ENCODE data around the gene SDF4.
A peak's percentile ranks its signal among the peaks of the same experiment; 100 is the strongest.

SDF4 gene

DNA sequence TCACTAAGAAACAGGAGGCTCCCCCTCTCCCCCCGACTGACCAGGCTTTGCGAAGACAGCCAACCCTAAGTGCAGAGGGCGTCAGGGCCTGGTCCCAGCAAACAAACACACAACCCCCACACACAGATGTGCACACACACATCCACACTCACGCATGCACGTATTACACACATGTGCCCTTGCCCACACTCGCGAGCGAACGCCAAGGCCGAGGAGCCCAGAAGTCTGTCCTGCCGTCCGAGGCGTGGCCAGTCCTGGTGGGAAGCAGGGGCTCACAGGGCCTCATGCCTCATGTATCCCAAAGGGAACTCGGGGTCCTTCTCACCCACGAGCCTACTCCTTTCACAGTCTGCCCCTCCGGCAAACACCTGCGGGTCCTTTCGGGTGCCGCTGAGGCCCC lies 2.0 kb downstream of the SDF4 start:
- no peak for DNase-seq (ENCODE audit: low read depth in 1 of 2, low spot score in 1 of 2)

DNA sequence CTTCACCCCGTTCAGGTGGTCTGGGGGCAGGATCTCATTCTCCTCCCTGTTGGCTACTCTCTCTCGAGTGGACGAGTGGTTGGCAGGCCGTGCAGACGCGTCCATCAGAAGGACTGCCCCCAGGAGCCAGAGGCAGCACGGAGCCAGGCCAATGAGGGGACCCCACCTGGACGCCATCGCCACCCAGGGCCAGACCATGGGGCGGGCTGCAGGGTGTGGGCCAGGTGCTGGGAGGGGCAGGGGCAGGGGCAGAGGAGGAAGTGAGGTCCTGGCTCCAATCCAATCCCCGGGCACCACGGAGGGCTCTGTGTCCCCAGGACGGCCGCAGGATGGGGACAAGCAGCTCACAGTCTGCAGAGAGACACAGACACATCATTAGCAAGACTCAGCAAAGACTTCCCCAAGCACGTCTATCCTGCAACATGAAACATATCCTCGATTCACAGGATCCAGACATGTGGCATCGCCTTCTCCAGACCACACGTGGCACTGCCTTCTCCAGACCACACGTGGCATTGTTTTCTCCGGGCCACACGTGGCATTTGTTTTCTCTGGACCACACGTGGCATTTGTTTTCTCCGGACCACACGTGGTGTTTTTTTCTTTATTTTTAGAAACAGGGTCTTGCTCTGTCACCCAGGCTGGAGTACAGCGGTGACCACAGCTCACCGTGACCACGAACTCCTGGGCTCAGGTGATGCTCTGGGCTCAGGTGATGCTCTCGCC lies 3.0 kb downstream of the SDF4 start:
- DNase-seq (ENCODE audit: low read depth in 1 of 2, low spot score in 1 of 2) = no peak

DNA sequence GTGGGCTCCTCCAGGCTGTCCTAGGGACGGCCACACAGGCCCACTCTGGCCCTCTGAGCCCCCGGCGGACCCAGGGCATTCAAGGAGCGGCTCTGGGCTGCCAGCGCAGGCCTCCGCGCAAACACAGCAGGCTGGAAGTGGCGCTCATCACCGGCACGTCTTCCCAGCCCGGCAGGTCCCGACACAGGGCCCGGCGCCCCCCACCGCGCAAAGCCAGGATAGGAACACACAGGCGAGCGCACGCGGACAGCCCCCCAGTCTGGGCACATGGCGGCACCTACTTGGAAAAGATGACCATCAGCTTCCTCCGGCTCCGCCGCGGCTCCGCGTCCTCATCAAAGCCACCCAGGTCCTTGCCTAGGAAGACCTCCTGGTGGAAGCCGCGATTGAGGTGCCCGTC lies 3.6 kb downstream of the SDF4 start:
- DNase-seq (ENCODE audit: low read depth in 1 of 2, low spot score in 1 of 2) = no peak

DNA sequence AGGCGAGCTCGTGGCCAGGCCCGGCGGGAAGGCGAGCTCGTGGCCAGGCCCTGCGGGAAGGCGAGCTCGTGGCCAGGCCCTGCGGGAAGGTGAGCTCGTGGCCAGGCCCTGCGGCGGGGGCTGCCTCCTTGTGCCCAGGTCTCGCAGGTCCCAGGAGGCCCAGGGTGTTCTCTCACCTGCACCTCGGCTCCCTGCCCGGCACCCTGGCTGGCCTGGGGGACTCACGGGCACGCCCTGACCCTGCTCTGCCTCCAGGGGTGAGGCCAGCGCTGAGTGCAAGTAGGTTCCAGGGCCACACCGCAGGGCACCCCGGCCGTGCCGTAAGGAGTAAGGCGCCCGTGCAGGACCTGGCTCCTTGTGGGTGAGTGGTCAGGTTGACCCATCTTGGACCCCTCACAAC lies 4.4 kb downstream of the SDF4 start:
- no peak for DNase-seq (ENCODE audit: low read depth in 1 of 2, low spot score in 1 of 2)

DNA sequence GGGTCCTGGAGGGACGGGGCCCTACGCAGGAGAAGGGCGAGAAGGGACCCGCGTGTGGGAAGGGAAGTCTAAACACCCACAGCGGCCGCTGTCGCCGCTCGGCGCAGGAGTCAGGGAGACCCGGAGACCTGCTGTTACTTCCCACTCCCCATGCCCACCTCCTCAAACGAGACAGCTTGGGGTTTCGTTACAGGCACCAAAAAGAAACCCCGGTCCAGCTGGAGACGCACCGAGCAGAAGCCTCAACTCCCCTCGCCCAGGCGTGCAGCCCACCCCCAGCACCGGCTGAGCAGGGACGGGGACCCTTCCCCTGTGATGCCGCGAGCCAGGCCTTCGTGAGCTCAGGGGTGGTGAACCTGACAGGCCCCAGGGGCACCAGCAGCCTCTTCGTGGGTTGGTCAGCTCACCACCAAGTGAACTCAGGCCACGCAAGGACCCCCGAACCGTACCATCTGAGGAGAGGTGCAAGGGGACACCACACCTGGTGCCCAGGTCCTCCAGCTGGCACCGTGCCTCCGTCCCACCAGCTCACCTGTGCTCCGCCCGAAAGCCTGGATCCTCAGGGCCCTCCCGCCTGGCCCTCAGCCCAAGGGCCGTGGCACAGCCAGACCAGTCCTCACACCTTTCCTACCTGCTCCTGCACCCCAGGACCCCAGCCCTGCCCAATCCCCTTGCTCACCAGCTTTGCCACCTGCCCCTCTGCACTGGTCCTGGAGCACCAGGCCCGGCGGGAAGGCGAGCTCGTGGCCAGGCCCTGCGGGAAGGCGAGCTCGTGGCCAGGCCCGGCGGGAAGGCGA lies 5.0 kb downstream of the SDF4 start:
- DNase-seq (ENCODE audit: low read depth in 1 of 2, low spot score in 1 of 2) = no peak

DNA sequence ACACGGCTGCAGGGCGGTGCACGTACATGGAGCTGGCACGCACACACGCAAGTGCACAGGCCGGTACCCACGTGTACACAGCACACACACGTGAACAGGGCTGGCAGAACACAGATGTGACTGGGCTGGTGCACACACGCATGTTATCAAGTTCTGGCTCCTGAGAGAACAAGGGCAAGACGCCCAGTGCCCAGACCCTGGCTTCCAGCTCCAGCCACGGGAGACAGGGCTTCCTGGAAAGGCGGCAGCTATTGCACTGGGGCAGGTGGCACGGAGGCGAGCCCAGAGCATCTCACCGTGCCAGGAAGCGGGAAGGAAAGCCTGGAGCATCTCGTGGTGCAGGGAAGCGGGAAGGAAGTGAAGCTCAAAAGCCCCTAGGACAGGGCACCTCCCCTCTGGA lies 5.9 kb downstream of the SDF4 start:
- no peak for DNase-seq (ENCODE audit: low read depth in 1 of 2, low spot score in 1 of 2)

DNA sequence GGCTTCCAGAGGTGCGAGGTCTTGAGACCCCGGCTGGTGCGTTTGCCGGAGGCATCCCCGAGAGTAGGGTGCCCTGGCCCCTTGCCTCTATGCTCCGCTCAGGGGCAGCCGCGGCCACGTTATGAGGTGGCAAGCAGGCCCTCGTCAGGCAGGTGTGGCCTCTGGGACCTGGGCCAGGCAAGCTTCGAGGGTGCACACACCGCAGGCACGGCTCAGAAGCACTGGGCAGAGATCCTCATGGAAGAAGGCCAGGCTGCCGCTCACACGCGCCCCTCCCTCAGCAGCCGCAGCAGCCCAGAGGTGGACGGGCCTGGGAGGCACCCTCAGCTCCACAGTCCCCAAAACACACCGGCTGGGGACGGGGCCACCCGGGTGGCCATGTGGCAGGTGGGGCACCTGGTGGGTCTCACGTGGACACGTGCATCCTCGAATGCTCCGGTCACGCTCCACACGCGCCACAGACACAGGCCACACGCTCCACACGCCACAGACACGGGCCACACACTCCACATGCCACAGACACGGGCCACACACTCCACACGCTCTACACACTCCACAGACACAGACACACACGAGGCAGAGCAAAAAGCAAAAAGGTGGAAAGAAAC lies 6.5 kb downstream of the SDF4 start:
- no peak for DNase-seq (ENCODE audit: low read depth in 1 of 2, low spot score in 1 of 2)

DNA sequence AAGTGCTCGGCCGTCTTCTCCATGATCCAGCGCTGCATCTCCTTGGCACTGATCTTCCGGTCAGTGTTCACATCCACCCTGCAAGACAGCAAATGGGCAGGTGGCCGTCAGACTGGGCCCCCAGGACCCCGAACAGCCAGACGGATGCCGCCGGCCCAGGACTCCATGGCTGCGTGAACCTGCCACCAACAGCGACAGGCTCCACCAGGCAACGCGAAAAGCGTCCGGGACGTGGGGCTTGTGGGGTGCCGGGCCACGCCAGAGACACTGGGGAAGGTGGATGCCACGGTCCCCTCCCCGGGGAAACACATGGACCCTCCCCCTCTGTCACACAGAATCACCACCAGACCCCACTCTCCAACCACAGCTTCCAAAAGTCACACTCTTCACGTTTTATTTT lies 7.9 kb downstream of the SDF4 start:
- no peak for DNase-seq (ENCODE audit: low read depth in 1 of 2, low spot score in 1 of 2)

DNA sequence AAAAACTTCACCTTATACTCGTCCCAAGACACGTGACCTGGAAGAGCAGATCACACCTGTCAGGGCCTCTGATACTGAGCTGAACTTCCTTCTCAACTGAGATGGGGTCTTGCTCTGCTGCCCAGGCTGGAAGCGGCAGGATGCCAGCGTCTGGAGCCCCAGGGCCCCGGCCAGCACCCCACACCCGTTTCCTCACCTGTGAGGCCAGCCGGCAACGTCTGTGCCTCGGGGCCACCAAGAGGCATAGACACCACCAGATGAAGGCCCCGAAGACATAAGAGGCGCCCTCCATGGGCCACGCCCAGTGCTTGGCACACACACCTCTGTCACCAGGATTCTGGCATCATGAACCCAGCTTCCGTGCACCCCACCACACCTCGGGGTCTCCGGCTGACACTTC lies 8.5 kb downstream of the SDF4 start:
- no peak for DNase-seq (ENCODE audit: low read depth in 1 of 2, low spot score in 1 of 2)

DNA sequence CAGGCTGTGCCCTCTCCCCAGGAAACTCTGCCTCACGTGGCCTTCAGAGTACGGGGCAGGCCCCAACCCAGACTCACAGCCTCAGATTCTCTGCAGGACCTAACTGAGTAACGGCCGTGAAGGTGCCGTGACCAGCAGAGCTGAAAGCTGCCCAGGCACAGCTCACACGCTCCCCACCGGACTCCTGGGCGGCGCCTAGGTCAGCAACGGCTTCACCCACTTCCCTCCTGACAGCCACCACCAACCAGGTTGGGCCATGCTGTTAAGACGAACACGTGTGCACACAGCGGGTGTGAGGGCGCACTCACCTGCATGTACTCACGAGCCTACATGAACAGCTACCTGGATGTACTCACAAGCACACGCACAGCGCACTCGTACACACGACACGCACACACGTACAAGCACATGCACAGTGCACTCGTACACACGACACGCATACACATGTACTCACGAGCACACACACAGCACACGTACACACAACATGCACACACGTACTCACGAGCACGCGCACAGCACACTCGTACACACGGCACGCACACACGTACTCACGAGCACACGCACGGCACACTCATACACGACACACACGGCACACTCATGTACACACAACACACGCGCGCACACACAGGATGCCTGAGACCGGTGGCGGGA lies 9.1 kb downstream of the SDF4 start:
- no peak for DNase-seq (ENCODE audit: low read depth in 1 of 2, low spot score in 1 of 2)

DNA sequence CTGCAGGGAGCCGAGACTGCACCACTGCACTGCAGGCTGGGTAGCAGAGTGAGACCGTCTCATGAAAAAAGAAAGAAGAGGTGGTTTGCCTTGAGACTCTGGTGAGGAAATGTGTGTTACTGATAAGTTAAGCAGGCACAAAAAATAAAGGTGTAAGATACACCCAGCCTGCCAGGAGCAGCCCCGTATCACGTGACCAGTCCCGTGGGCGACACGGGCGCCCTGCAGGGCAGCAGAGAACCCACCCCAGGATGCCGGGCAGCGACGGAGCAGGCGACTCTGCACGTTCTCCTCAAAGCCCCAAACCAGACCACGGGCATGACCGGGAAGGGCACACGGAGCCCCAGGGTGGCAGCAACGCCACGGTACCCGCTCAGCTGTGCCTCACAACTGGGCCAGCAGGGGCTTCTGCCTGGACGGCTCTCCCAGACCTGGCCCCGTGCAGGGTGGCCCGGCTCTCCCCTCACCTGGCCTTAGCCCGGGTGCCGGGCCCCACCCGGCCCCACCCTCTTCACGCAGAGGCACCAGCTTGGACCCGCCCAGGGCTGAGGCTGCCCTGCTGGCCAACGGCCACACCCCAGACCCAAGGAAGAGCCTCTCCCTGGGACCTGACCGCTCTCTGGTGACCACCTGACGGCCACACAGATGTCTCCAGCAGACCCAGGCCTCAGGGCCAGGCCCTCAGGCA lies 9.8 kb downstream of the SDF4 start:
- no peak for DNase-seq (ENCODE audit: low read depth in 1 of 2, low spot score in 1 of 2)

DNA sequence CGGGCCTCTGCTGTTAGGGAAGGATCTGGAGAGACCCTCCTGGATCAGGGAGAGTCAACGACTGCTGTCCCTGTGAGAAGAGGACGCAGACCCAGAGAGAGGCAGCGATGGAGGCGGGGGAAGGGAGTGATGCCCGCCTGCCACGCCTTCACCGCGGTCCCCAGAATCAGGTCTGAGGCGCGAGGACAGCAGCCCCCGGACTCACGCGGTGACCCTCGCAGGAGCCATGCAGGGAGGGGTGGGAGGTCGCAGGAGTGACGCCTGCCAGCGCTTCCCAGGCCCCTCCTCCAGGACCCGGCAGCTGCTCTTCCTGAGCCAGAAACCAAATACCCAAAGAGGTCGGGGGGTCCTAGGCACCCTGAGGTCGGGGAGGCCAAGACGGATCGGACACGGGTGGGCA lies 11.6 kb downstream of the SDF4 start:
- DNase-seq (ENCODE audit: low read depth in 1 of 2, low spot score in 1 of 2) = no peak

DNA sequence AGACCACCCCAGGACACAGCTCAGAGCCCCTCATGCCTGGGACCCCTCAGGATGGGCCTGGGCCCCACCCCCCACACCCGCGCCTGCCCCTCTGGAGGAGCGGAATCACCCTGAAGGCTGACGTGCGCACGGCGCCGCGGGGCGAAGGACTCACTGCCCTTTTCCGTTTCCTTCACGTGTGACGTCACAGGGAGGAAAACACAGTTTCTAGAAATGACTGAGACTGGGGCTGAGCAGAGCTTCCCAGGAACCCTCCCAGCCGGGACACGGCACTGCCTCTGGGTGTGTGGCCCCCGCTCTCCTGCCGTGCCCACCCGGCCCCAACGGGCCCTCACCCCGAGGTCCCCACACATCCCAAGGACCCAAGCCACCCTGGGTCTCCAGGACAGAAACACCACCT lies 12.5 kb downstream of the SDF4 start:
- peak in 1 of 2 donors; percentile 39 for DNase-seq (ENCODE audit: low read depth in 1 of 2, low spot score in 1 of 2)

DNA sequence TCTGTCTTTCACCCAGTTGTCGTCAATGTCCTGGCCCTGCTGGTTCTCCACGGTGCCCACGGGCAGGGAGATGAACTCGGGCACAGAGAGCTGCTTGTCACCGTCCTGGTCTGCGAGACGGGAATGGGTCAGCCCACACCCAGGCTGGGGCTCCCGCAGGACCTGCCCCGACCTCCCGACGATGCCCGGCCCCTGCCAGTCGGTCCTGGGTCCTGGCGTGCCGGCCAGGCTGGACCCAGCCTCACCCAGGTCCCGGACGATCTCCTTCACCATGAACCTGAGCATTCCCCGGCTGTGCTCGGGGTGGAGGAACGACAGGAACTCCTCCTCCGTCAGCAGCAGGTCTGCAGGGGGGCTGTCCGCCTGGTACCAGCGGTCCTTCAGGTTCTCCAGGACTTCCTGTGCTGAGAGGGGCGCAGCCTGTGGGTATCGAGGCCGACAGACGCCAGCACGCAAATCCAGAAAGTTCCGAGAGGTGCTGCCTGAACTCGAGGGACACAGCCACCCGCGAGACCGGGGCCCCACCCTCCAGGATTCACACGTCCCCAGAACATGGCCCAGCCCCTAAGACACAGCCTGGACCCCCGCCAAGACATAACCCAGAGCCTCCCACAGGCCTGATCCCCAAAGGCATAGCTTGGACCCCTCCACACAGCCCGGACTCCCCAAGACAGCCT lies 13.1 kb downstream of the SDF4 start:
- no peak for DNase-seq (ENCODE audit: low read depth in 1 of 2, low spot score in 1 of 2)

DNA sequence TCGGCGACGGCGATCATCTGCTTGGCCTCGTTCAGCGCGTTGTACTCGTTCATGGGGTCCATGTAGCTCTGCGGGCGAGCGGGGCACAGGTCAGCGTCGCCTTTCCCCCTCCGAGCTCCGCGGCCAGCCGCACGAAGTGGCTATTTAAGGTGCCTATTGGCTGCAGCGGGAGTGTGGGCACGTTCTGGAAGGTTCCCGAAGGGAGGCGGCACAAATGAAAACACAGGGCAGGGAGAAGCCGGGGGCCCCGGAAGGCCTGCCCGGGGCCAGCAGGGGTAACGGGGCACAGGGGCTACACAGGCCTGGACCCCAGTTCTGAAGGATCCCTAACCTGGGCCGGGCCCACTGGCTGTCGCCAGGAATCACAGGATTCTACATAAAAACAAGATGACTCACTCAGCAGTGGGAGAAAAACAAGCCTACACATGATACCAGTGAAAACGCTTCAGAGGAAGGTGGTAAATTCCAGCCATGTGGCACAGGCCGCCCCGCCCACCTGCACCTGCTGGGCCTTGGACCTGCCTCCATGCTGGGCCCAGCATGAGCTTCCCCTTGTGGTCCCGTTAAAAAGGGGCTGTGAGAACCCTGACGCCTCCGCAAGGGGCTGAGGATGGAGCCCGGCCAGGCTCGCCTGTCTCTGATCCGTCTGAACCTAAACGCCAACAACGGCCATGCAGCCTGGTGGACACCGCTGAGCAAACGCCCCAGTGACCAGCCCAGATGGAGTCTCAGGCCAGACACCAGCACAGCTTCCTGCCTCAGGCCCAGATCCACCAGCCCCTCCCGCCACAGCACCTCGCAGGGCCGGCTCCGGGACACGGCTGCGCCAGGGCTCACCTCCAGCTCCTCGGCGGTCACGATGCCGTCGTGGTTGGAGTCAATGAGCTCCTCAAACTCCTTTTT lies 13.9 kb downstream of the SDF4 start:
- peak in 1 of 2 donors; percentile 51 for DNase-seq (ENCODE audit: low read depth in 1 of 2, low spot score in 1 of 2)

DNA sequence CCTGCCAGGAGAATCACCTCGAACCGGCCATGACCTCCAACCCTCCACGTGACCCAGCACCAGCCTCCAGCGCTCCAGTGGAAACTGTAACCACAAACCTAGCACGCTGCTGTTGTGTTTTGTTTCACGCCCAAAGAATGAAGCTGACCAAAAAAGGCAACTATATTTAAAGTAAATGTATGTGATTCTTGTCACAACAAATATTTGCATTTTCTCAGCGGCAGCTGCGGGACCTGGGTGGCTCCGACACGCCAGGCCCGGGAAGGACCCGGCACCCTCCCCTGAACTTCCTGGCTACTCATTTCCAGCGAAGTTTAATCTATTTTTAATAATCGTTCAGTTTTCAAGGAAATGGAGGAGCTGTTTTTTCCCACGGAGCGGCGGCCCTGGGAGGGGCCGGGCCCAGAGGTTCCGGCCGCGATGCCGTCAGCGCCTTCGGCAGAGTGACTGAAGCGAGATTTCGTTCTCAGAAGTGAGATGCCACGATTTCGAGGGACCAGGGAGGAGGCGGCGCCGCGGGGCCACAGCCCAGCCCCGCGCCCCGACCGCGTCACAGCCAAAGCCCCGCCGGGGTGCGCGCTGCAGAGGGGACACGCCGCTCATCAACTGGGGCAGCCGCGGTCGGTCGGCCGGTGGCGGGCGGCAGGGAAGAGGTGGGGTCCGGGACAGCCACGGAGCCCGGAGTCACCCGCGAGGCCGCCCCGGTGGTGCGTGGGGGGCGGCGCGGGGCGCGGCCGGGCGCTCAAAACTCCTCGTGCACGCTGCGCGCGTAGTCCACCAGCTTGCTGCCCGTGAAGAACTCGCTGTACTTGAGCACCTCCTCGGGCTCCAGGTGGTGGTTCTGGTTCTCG lies 14.8 kb downstream of the SDF4 start:
- peak in 1 of 2 donors; percentile 48 for DNase-seq (ENCODE audit: low read depth in 1 of 2, low spot score in 1 of 2)

DNA sequence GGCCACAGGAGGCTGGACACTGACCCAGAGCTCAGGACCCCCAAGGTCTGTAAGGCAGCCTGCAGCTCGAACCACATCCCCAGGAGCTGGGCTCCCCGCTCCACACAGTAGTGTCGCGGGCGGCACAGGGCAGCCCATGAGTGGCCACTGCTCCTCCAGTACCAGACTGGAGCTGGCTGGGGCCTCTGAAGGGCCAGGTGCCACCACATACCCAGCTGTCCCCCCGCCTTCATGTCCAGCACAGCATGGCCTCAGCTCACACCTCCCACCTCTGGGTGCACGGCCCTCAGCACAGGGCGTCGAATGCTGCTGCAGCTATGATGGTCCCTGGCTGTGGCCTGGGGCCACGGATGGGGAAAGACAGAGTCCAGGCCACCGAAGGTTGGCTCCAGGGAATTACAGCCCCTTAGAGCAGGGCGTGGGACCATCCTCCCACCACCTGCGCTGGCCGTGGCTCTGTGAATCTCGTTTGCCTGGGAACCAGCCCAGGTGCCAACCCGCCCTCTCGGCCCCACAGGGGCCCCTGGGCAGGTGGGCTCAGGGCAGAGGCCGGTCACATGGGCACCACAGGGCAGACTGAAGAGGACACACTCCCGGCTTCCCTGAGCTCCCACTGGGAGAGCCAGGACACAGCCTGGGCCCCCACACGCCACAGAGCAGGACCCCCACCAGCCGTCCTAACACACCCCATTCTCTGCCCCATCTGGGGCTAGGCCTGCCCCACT lies 15.8 kb downstream of the SDF4 start:
- DNase-seq (ENCODE audit: low read depth in 1 of 2, low spot score in 1 of 2) = no peak

DNA sequence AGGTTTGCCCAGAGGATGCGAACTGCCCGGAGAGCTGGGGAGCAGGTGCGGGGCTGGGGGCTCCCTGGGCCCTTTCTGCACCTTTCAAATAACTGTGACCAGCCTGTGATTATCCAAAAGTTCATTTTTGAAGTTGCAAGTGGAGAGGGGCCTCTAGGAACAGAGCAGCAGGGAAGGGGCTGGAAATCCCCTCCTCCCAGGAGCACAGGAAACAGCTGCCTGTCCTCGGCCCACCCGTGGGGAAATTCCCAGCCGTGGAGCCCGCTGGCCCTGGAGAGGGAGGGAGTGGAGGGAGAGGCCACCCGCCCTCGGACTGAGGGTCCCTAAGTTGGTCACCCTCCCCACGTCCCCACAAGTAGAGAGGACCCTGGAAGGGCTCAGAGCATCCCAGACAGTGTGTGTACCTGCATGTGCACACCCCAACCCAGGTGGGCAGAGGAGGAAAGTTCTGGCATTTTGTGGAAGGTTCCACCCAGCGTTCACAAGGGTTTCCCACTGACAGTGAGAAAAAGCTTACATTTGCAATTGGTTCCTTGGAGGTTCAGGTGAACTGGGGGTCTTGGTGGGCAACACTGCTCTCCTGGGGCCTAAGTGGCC lies 16.6 kb downstream of the SDF4 start:
- no peak for DNase-seq (ENCODE audit: low read depth in 1 of 2, low spot score in 1 of 2)

All from stimulated activated CD4-positive, alpha-beta T cell treated with anti-CD3 and anti-CD28 coated beads, Interleukin-15, amount 100 ng/mL, for 1 hour (primary cell).